ENCODE data around the gene PARVG. TPM values are rescaled to one million over a fixed set of nuclear protein-coding genes. Genes with fewer than 3 reads are reported as not detected.

The PARVG gene
- polyA plus RNA-seq, 1 donor (not counting 4 experiments of a cell fraction or from before 2014, with no cell fraction given) = not detected

- Histone ChIP-seq H3K4me1 (ENCODE audit: control insufficient read depth, extremely low read depth, insufficient read depth, low read length) (no peaks in the 10 kb centered on the region), H3K36me3 (ENCODE audit: control insufficient read depth in 2 of 2, extremely low read depth in 1 of 2, insufficient read depth in 2 of 2, low read length in 2 of 2) (no peaks in the 10 kb centered on the region), H3K9me3 (ENCODE audit: control insufficient read depth, low read depth, low read length) (no peaks in the 10 kb centered on the region), H3K4me3 (ENCODE audit: control insufficient read depth in 2 of 3, extremely low read depth in 1 of 3, insufficient read depth in 2 of 3, low read depth in 1 of 3, low read length in 3 of 3) (no peak overlapping the region), H3K9me1 (ENCODE audit: control insufficient read depth, extremely low read depth, insufficient read depth, low read length) (no peaks in the 10 kb centered on the region), H3K79me2 (ENCODE audit: control insufficient read depth, insufficient read depth, low read length) (no peaks in the 10 kb centered on the region), H2AFZ (ENCODE audit: control insufficient read depth, low read length) (no peak overlapping the region), H3K27ac (ENCODE audit: control insufficient read depth, insufficient read depth, low read length) (no peak overlapping the region), H4K20me1 (ENCODE audit: control insufficient read depth, extremely low read depth, insufficient read depth, low read length) (no peaks in the 10 kb centered on the region), H3K9ac (ENCODE audit: control insufficient read depth, extremely low read depth, insufficient read depth, low read length) (no peak overlapping the region), H3K27me3 (ENCODE audit: control insufficient read depth, extremely low read depth, insufficient read depth, low read length) (peaks cover 21% of the 10 kb centered on the region), H3K4me2 (ENCODE audit: control insufficient read depth, extremely low read depth, insufficient read depth, low read depth, low read length) (no peak overlapping the region)
- DNase-seq (ENCODE audit: low read depth, low spot score) = no peak
- FAIRE-seq = no peak
- dilution Hi-C loops (cut with MboI; ENCODE audit: extremely low pct_ligation_motif_present, low sequenced_read_pairs) = no loop called here
- TF ChIP-seq EZH2 (IDR thresholded peaks at IDR 0.05; ENCODE audit: low read length) (no peak), CTCF (optimal IDR thresholded peaks at IDR 0.05 in 1 of 3, IDR thresholded peaks at IDR 0.05 in 1 of 3, conservative IDR thresholded peaks at IDR 0.05 in 1 of 3; ENCODE audit: extremely low read depth in 1 of 3, insufficient read depth in 2 of 3, low read length in 3 of 3) (no peak)
Measured at GRCh38 chr22:44206330-44206645, 25.6 kb downstream of the PARVG start.

- Histone ChIP-seq H3K4me1 (ENCODE audit: control insufficient read depth, extremely low read depth, insufficient read depth, low read length) (no peaks in the 10 kb centered on the region), H3K36me3 (ENCODE audit: control insufficient read depth in 2 of 2, extremely low read depth in 1 of 2, insufficient read depth in 2 of 2, low read length in 2 of 2) (no peaks in the 10 kb centered on the region), H2AFZ (ENCODE audit: control insufficient read depth, low read length) (no peak overlapping the region), H3K79me2 (ENCODE audit: control insufficient read depth, insufficient read depth, low read length) (no peaks in the 10 kb centered on the region), H3K9ac (ENCODE audit: control insufficient read depth, extremely low read depth, insufficient read depth, low read length) (no peak overlapping the region), H3K9me1 (ENCODE audit: control insufficient read depth, extremely low read depth, insufficient read depth, low read length) (no peaks in the 10 kb centered on the region), H3K4me3 (ENCODE audit: control insufficient read depth in 2 of 3, extremely low read depth in 1 of 3, insufficient read depth in 2 of 3, low read depth in 1 of 3, low read length in 3 of 3) (no peak overlapping the region), H4K20me1 (ENCODE audit: control insufficient read depth, extremely low read depth, insufficient read depth, low read length) (no peaks in the 10 kb centered on the region), H3K9me3 (ENCODE audit: control insufficient read depth, low read depth, low read length) (no peaks in the 10 kb centered on the region), H3K27ac (ENCODE audit: control insufficient read depth, insufficient read depth, low read length) (no peak overlapping the region), H3K27me3 (ENCODE audit: control insufficient read depth, extremely low read depth, insufficient read depth, low read length) (peaks cover 22% of the 10 kb centered on the region), H3K4me2 (ENCODE audit: control insufficient read depth, extremely low read depth, insufficient read depth, low read depth, low read length) (no peak overlapping the region)
- dilution Hi-C loops (cut with MboI; ENCODE audit: extremely low pct_ligation_motif_present, low sequenced_read_pairs) = no loop called here
- DNase-seq (ENCODE audit: low read depth, low spot score) = no peak
- FAIRE-seq = no peak
- TF ChIP-seq CTCF (optimal IDR thresholded peaks at IDR 0.05 in 1 of 3, IDR thresholded peaks at IDR 0.05 in 1 of 3, conservative IDR thresholded peaks at IDR 0.05 in 1 of 3; ENCODE audit: extremely low read depth in 1 of 3, insufficient read depth in 2 of 3, low read length in 3 of 3) (no peak), EZH2 (IDR thresholded peaks at IDR 0.05; ENCODE audit: low read length) (no peak)
Measured at GRCh38 chr22:44206696-44207095, 26.0 kb downstream of the PARVG start.

All from keratinocyte (primary cell).